Stimulated activated CD4-positive, alpha-beta T cell treated with anti-CD3 and anti-CD28 coated beads, TNF-alpha, amount 100 ng/mL, for 24 hours (primary cell): ENCODE measurements around the gene HK1.
"Not testable (repeated sequence)": the region's sequence is repeated elsewhere in the genome, so short reads cannot be mapped to it uniquely, and the experiment has no call there.

Experiments
- DNase-seq, 3 experiments: peaks; one replicate each; pipeline ENCODE4 v3.0.0-alpha.2; 2020; ENCODE audit warnings: low read depth in 3 of 3

Gene HK1

DNA sequence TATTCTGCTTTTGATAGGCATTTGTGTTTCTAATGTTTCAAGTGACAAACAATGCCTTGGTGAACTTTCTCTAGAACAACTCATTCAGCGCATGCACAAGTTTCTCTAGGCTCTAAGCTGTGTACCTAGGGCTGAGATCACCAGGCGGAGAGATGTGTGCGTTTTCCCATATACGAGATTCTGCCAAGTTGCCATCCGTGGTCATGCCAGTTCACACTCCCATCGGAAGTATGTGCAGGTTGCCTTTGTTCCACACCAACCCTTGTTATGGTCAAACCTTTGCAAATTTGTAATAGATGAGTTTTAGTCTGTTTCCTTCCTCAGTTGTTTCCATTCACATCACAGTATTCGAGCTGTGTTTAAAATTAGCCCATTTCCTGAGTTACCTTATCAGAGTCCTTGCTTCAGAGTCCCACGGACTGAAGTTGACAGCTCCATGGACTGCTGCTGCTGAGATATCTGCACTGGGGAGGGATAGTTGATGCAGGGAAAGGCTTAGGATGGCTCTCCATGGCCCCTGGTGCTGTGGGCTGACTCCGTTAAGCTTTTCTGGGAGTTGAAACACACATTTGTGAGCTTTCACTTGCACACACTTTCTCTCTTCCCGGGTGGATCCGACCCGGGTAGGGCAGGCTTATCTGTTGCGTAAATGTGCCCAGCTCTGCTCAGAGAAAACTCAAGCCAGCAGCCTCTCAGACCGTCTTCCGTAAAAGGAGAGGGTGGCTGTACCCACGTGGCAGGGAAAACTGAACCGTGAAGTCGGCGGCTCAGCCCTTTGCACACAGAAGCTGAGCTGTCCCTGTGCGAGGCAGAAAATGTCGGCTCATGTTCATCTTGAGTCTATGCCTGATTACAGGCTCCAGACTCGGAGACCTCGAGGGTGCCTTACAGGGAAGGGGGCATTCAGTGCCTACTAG, 49.4 kb downstream of the HK1 start:
- peak in 1 of 3 experiments; percentile 48 for DNase-seq

DNA sequence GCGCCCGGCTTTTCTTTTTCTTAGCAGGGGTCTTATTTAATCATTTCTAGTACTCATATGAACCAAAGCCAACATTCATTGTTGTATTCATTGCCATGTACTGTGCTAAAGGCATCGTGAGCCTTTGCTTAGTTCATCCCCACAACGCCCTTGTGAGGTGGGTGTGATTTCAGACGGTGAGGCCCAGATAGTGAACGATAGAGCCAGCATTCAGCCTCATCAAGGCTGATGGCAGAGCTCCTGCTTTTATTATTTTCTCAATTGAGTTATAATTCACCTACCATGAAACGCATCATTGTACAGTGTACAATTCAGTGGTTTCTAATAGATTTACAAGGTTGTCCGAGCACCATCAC, 50.1 kb downstream of the HK1 start:
- DNase-seq = no peak

DNA sequence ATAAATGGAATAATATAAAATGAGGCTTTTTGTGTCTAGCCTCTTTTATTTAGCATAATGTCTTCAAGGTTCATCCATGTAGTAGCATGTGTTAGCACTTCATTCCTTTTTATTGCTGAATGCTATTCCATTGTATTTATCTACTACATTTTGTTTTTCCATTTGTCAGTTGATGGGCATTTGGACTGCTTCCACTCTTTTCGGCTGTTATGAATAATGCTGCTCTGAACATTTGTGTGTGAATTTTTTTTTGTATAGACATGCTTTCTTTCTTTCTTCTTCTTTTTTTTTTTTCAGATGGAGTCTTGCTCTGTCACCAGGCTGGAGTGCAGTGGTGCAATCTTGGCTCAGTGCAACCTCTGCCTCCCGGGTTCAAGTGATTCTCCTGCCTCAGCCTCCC, 50.6 kb downstream of the HK1 start:
- DNase-seq = not testable (repeated sequence)

DNA sequence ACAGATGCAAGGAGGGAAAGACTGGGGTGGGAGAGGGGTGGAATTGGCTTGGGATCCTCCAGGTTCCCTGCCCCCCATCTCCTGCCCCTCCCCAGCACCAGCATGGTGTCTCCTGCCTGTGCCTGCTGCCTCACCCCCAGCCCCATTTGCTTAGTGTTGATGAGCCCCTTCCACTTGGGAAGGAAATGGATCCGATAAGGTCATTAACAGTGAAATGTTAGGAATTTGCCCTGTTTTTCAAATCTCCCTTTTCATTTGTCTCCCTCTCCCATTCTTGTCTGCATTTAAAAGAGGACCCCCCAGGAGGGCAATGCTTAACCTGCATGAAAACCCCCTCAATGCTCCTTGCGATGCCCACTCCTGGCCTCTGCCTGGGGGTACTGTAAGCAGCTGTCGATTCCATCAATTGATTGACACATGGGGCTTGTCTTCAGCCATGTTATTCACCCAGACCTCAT, 51.5 kb downstream of the HK1 start:
- no peak for DNase-seq

DNA sequence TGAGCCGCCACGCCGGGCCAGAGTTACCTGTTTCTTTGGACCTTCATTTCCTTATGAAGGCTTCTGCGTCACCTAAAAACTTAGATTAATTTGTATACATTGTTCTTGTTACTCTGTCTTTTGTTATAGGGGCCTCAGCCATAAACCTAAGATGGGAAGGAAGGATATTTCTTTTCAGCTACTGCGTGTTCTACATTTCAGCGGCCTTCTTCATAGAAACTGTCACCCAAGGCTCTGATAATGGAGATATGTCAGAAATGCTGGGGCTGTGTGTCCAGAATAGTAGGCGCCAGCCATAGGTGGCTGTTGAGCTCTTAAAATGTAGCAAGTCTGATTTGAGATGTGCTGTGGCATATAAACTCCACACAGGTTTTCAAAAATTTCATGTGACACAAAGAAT, 52.9 kb downstream of the HK1 start:
- DNase-seq = no peak

DNA sequence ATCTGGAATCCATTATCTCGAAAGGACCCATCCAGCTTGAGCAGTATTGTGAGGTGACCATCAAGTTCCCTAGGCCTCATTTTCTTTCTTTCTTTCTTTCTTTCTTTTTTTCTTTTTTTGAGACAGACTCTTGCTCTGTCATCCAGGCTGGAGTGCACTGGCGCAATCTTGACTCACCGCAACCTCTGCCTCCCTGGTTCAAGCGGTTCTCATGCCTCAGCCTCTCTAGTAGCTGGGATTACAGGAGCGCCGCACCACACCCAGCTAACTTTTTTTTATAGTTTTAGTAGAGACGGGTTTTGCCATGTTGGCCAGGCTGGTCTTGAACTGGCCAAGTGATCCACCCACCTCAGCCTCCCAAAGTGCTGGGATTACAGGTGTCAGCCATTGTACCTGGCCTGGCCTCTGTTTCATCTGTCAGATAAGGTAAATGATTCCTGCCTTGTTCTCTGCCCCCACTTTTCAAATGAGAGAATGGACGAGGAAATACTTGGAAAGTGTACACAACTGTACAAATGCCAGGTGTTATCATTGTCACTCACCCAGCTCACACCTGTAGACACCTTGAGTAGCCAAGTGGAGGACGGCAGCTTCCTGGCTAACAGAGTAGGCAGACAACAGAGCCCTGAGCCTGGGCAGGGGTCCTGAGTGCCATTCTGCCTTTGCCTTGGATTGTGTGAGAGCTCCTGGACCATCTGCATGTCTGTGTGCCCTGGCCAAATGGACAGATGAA, 54.1 kb downstream of the HK1 start:
- DNase-seq = no peak

DNA sequence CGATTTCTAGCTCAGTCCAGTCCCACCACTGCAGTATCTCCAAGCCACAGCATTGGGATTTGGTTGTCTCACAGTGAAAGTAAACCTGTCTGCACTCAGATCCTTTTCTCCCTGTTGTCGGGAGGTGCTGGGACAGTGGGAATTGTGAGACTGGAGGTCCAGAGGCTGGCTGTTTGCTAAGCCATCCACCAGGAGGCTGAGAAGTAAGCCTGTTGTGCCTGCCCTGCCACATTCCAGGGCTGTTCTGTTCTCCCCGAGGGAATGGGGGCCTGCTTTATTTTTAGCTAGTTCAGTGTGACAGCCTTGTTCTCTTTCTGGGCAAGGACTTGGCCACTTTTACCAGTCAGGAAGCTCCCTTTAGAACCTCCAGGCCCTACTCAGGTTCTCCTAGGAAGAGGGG, 54.9 kb downstream of the HK1 start:
- no peak for DNase-seq

DNA sequence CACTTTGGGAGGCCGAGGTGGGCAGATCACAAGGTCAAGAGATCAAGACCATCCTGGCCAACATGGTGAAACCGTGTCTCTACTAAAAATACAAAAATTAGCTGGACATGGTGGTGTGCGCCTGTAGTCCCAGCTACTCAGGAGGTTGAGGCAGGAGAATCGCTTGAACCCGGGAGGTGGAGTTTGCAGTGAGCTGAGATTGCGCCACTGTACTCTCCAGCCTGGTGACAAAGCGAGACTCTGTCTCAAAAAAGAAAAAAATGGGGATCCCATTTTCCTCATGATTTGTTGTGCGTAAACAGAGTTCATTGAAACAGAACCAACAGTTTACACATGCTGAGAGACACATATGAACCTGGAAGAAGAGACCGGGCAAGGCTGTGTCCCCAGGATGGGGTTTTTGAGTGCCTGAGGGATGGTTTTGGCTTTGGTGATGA, 55.6 kb downstream of the HK1 start:
- not testable (repeated sequence) for DNase-seq

DNA sequence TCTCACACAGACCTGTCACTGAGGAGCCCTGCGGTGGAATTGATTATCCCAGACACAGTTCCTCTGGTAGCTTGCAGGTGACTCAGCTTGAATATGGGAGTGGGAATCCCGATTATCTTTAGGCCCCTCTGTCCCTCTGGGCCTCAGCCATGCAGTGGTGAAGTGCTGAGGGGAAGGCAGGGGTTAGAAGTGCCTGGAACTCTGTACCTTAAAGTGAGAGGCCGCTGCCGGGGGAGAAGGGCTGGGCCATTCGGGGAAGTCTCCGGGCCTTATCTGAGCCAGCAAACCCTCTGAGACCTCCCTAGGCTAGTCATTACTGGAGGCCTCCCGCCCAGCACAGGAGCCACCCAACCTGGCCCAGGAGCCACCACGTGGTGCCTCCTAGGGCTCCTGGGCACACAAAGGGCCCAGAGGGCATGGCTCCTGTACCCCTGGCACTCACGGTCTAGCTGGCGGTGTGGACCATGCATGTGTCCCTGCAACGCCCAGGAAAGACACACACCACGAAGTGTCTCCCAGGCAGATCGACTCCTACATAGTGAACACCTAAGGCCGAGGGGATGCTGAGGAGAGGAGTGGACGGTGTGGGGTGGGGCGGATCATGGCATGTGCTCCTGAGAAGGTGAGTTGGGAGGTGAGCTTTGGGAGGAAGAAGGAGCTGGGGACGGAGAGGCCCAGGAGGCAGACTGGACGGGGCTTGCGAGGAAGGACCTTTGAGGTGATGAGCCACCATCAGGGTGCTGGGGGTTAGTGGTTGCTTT, 56.2 kb downstream of the HK1 start:
- no peak for DNase-seq

DNA sequence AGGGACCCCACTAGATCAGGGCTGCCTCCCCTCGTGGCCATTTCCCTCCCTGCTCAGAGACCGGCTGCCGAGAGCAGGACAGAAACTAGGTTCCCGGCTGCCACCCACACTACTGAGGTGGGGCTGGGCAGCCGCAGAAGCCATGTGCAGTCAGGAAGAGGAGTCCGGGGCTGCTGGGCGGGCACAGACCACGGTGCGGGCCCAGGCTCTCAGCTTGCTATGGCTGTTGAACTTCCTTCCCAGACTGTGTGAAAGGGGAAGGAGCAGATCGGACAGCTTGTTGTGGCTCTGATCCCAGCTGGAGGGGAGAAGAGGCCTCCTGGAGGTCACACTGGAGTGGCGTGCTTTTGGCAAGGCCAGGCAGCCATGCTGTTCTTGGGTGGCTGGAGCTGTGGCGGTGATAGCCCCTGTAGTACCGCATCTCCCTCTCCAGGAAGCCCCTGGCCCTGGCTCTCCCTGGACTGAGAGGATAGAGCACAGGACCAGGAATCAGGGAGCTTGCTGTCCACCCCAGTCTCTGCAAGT, 56.8 kb downstream of the HK1 start:
- peak in 1 of 3 experiments; percentile 42 for DNase-seq

DNA sequence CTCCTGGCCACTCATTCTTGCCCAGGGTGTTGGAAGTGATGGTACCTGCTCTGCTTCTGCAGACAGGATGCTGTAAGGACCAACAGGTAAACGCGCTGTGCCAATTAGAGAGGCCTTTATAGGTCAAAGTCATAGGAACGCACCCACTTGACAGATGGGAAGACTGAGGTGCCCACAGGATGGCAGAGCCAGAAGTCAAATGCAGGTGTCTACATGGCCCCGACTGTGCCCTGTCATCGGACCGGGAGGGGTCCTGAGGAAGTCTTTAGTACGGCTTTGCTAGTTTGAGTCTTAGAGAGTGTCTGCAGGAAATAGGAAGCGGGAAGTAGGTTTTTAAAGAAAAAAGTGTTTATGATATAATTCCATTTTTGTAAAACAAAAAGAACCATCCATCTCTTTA, 57.3 kb downstream of the HK1 start:
- DNase-seq = no peak

DNA sequence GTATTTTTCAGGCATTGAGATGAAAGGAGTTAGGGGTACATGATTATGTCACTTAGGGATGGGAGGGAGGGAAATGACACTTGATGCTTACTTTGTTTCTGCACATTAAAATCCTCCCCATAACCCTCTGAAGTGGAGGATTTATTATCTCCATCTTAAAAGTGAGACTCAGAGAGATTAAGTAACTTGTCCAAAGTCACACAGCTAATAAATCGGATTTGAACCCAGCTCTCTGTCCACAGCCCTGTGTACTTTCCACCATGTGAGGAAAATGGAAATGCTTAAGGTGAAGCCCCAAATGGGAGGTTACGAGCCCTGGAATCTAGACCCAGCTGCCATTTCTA, 58.6 kb downstream of the HK1 start:
- DNase-seq = no peak

DNA sequence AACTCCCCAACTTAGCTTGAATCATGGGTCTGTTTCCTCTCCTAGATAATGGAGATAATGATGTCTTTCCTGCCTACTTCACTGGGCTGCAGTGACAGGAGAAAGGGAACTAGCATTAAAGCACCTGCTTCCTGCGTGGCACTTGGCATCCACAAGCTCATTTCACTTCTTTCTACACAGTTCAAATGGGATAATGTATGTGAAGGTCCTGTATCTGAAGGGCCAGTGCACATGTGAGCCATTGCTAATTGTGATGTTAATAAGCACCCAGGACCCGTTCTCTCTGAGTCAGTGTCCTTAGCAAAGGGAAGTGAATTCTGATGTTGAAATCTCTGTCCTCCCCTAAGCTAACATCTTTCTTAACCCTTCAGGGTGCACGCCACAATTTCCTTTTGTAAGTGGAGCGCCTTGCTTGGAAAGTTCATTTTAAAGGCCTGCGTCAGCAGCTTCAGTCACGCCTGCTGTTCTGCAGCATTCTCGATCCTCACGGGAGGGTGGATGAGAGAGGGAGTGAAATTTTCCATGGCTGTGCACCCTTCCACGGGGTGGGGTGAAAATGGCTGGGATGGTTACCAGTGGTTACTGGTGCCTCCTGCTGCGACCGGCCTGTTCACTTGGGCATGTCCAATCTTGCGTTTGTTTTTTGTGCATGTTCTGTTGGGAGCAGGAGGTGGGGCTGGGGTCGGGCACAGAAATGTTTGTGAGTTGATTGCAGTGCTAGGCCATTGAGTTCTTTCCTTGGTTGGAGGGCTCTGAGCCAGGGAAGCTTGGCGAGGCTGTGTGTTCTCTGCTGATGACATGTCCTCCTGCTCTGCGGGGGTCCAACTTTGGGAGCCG, 59.2 kb downstream of the HK1 start:
- no peak for DNase-seq

DNA sequence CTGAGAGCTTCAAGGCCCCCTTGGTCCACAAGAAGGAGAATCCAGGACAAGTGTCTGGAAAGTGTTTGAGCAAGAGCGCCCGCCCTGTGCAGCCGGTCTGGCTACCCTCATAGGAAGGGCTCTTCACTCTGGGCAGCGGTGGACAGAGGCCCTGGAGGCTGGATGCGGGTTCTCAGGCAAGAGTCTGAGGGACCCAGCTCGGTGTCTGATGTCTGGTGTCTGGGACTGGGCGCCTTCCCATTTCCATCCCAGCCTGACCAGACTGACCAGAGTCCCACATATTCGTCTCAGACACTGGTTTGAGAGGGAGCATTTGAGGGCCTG, 59.8 kb downstream of the HK1 start:
- DNase-seq = no peak

DNA sequence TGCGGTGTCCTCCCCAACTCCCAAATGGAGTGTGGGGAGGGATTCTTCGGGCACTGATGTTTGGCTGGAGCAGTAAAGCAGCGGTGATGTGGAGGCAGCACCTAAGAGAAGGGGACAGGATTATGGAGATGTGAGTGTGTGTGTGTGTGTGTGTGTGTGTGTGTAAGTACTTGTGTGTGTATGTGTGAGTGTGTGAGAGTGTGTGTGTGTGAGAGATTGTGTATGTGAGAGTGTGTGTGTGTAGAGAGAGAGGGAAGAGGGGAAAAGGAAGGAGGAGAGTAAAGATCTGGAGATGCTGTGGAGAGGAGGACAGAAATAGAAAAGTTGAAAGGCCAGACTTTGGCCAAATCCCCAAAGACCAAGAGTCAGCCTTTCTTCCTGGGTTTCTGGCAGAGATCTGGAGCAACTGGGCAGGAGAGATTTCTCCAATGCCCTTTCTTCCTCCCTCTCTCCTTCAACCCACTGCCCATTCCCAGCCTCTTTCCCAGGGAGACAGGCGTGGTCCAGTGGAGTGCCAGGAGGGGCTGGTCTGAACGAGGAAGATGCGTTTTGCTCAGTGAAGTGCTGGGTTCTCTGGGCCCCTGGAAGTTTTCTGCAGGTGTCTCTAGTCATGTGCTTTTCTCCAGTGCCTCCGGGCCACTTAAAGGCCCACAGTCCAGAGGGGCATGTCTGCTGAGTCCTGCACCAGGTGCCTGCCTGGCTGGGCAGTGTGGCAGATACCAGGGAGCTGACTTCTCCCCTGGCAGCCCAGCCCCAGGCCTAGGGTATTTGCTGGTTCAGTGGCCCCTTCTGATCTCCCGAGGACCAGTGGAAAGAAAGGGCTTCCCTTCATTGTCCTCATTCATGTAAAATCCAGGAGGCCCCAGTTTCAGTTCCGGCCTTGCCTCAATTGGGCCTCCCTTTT, 60.5 kb downstream of the HK1 start:
- DNase-seq = no peak

DNA sequence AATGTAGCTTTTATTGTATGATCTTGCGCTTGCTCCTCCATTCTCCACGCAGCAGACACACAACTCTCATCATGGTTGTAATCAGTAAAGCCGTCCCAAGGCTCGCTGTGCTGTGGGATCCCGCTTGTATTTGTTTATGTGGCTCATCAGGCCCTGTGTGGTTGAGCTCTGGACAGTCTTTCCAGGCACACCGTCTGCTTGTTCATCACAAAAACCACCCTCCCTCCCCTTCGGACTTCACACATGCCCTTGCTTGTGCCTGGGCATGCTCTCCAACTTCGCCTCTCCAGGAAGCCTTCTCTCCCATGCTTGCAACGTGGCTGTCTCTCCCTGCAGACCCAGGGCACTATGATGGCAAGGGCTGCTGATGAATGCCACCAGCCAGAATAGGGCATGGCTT, 62.4 kb downstream of the HK1 start:
- DNase-seq = no peak

DNA sequence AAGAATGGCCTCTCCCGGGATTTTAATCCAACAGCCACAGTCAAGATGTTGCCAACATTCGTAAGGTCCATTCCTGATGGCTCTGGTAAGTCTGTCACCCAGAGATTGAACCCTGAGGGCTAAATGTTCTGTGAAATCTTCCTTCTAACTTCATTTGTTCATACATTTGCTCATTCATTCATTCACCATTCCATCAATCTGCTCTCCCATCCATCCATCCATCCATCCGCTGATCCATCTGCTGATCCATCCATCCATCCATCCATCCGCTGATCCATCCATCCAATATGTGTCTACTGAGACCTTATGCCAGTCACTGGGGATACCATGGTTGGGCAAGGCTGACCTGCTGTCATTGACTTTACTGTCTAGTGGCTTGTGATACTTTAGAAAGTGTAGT, 65.6 kb downstream of the HK1 start:
- no peak for DNase-seq

DNA sequence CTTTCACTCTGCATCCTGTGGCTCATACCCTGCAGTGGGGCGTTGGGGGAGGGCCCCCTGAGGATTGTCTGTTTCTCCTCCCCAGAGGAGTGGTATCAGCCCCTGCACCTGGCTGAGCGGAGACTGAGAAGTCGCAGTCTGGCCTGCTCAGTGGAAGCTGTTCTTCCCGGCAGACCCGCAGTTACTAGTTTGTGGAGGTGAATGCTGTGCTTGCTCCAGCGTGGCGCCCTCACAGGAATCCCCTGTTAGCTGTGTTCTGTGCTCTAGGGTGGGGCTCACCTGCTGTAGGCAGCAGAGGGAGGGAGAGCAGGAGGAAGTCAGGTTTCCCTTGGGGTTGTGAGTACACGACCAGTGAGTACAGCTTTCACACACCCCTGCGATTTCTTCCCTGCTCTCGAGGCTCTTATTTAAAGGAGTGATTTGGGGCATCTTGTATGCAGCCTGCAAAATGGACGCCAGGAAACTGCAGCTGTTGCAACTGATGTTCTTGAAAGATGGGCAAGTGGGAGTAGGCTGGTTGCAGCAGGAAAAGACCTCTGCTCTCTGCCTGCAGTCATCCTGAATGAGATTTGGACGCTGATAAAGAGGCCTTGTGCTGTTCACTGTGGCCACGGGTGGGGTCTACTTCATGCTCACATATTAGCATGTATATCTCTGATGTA, 66.4 kb downstream of the HK1 start:
- DNase-seq = no peak

DNA sequence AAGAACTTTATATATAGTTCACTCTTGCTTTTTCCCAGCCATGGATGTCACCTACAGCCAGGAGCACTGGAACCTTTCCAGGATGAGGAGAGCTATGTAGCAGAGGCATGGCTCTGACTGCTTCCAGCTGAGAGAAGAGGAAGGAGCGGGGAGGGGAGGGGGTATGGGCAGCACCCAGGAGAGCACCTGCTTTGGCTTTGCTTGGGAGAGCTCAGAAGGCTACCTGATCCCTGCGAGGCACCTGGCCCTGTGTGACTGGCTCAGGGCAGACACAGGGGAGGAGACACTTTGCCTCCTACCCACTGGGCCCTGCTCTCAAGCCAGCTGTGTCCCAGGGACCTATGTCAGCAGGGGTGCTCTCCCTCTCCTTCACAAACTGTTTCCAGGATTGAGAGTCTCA, 67.1 kb downstream of the HK1 start:
- DNase-seq = no peak
